H7 (cell line): ENCODE data around the gene ADAMTSL1. TPM values are rescaled to one million over a fixed set of nuclear protein-coding genes. Genes with fewer than 3 reads are reported as not detected.
A peak's percentile ranks its signal among the peaks of the same experiment; 100 is the strongest.

Experiments
- DNase-seq: peaks from one replicate; pipeline ENCODE4 v3.0.0; 2012
- H3K27me3 ChIP-seq: 2 replicates; pipeline ENCODE4 v1.6.0; 2011; ENCODE audit warnings: mild to moderate bottlenecking, low read length; ENCODE audit not compliant: control insufficient read depth, insufficient read depth
- H3K36me3 ChIP-seq: replicated peaks from 2 replicates; pipeline ENCODE4 v1.5.1; 2011; ENCODE audit warnings: low read length; ENCODE audit not compliant: control insufficient read depth, insufficient read depth
- H3K4me3 ChIP-seq: 2 replicates; pipeline ENCODE4 v1.5.1; 2011; ENCODE audit warnings: low read depth, mild to moderate bottlenecking, control low read depth, low read length, moderate library complexity; ENCODE audit not compliant: insufficient read depth
- total RNA-seq: library from RNA; depleted of rRNA; stranded (reverse); fragments of >200 nt; shearing (Covaris generic); gene quantifications from 2 replicates; pipeline ENCODE4 v1.2.3, GENCODE V29; 2014

ADAMTSL1 gene
- total RNA-seq, 1 experiment from 2014 or later: 1.8 TPM

DNA sequence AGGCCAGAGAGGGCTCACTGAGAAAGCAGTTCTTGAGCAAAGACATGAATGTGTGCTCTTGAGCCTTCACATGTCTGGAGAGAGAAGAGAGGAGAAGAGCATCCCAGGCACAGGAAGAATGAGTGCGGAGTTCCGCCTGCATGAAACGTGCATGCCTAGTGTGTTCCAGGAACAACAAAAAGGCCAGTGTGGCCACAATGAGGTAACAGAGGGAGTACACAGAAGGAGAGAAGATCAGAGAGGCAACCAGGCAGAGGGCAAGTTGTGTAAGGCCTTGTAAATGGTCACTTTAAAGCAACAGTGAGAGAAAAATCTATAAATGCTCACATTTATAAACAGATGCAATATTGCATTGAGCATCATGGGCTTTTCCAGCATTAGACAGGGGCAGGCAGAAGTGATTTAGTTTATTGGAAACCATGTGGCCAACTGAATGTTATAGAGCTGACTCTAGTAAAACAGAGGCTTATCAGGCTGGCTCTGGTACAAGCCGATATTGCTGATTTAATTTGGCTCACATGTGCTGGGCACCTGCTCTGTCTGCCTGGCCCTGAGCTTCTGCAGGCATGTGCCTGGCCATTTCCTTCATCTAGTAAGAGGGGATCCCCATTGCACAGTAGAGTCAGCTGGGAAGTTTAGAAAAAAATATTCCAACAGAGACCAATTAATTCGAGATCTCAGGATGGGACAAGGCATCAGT lies 373.8 kb downstream of the ADAMTSL1 start:
- no peak overlapping the region for H3K4me3 ChIP-seq
- no peaks in the 10 kb centered on the region for H3K36me3 ChIP-seq
- DNase-seq: no peak
- H3K27me3 ChIP-seq: no peaks in the 10 kb centered on the region

- H3K36me3 ChIP-seq: no peaks in the 10 kb centered on the region
- DNase-seq: no peak
Measured at GRCh38 chr9:18848657-18849056, 374.7 kb downstream of the ADAMTSL1 start.

GRCh38 chr9:18849270-18849669 lies 375.3 kb downstream of the ADAMTSL1 start:
- no peaks in the 10 kb centered on the region for H3K27me3 ChIP-seq
- no peaks in the 10 kb centered on the region for H3K36me3 ChIP-seq
- DNase-seq: no peak
- H3K4me3 ChIP-seq: no peak overlapping the region

More at GRCh38 chr9:18848657-18849056, 374.7 kb downstream of the ADAMTSL1 start:
- Histone ChIP-seq H3K27me3 (no peaks in the 10 kb centered on the region), H3K4me3 (no peak overlapping the region)

DNA sequence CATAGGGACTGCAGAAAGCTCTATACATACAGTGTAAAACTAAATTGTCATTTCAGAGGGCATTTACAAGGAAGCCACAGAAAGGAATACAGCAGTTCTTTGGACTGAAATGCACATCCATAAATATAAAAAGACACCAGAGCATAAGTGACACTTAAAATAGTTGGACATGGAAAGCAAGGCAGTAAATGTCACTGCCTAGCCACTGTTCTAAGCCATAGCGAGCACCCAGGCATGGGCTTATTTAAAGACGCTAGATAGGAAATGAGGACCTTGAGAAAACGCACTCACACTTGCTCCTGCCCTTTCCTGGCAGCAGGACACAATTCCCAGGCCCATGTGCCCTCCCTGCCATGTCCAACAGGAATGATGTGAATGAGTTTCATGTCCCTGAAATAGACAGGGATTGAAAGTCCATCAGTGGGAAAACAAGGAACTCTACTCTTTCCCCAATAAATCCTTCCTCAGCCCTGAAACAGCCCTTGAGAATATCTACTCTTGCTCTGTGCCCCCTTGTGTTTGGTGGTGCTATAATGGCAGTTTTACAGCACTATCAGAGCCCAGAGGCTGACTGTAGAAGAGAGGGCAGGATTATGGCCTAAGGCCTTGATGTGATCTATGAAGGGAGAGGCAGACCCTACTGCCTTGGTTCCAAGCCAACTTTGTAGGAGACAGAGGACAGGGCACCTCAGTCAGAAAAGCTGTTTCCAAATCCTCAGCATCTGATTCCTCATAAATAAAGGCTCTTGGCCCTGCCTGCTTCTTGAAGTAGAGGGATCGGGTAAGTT lies 376.1 kb downstream of the ADAMTSL1 start:
- no peak overlapping the region for H3K4me3 ChIP-seq
- no peaks in the 10 kb centered on the region for H3K36me3 ChIP-seq
- H3K27me3 ChIP-seq: no peaks in the 10 kb centered on the region
- no peak for DNase-seq

GRCh38 chr9:18851069-18851795 lies 377.3 kb downstream of the ADAMTSL1 start:
- Histone ChIP-seq H3K36me3 (no peaks in the 10 kb centered on the region), H3K4me3 (no peak overlapping the region), H3K27me3 (no peaks in the 10 kb centered on the region)
- DNase-seq: no peak

- H3K27me3 ChIP-seq: no peaks in the 10 kb centered on the region
- H3K36me3 ChIP-seq: no peaks in the 10 kb centered on the region
- DNase-seq: no peak
- H3K4me3 ChIP-seq: no peak overlapping the region
Measured at GRCh38 chr9:18855656-18856055, 381.7 kb downstream of the ADAMTSL1 start.

DNA sequence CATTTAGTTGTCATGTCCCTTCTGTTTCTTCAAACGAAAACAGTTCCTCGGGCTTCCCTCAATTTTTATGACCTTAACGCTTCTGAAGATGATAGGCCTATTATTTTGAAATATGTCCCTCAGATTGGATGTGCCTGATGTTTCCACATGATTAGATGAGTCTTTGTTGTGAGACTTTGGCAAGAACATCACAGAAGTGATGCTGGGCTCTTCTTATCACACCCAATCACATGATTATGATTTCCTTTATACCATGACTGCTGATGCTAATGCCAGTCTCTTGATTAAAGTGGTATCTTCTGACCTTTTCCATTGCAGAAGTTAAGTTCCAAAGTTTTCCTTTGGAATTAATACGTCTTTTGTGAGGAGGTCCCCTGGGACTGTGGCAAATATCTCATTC lies 383.4 kb downstream of the ADAMTSL1 start:
- no peak for DNase-seq
- H3K36me3 ChIP-seq: no peaks in the 10 kb centered on the region
- H3K27me3 ChIP-seq: no peaks in the 10 kb centered on the region
- H3K4me3 ChIP-seq: no peak overlapping the region

GRCh38 chr9:18857769-18858168 lies 383.8 kb downstream of the ADAMTSL1 start:
- no peak overlapping the region for H3K4me3 ChIP-seq
- no peaks in the 10 kb centered on the region for H3K27me3 ChIP-seq
- DNase-seq: no peak
- no peaks in the 10 kb centered on the region for H3K36me3 ChIP-seq

- Histone ChIP-seq H3K36me3 (no peaks in the 10 kb centered on the region), H3K27me3 (no peaks in the 10 kb centered on the region), H3K4me3 (no peak overlapping the region)
- DNase-seq: peak; percentile 44
Measured at GRCh38 chr9:18861609-18862544, 387.9 kb downstream of the ADAMTSL1 start.

GRCh38 chr9:18863791-18864190 lies 389.8 kb downstream of the ADAMTSL1 start:
- DNase-seq: no peak
- no peak overlapping the region for H3K4me3 ChIP-seq
- H3K36me3 ChIP-seq: no peaks in the 10 kb centered on the region
- no peaks in the 10 kb centered on the region for H3K27me3 ChIP-seq

DNA sequence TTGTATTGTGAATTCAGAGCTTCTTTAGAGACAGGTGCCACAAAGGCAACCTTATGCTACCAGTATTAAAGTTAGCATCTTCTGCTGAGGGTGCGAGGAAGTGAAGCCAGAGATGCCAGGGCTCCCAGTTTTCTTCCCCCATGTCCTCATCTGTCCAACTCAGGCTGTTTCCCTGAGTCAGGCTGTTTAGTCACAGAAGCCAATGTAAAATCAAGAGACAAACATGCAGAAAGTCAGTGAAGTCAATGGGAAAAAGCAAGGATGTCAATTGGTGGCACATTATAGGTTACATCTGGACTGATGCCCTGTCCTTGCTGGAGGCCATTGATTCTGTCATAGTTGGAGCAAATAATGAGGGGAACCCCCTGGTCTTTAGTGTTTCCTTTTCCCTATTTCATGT lies 390.6 kb downstream of the ADAMTSL1 start:
- H3K4me3 ChIP-seq: no peak overlapping the region
- H3K36me3 ChIP-seq: no peaks in the 10 kb centered on the region
- DNase-seq: no peak
- no peaks in the 10 kb centered on the region for H3K27me3 ChIP-seq

GRCh38 chr9:18865542-18865941 lies 391.6 kb downstream of the ADAMTSL1 start:
- H3K27me3 ChIP-seq: no peaks in the 10 kb centered on the region
- no peak overlapping the region for H3K4me3 ChIP-seq
- H3K36me3 ChIP-seq: no peaks in the 10 kb centered on the region
- DNase-seq: no peak

DNA sequence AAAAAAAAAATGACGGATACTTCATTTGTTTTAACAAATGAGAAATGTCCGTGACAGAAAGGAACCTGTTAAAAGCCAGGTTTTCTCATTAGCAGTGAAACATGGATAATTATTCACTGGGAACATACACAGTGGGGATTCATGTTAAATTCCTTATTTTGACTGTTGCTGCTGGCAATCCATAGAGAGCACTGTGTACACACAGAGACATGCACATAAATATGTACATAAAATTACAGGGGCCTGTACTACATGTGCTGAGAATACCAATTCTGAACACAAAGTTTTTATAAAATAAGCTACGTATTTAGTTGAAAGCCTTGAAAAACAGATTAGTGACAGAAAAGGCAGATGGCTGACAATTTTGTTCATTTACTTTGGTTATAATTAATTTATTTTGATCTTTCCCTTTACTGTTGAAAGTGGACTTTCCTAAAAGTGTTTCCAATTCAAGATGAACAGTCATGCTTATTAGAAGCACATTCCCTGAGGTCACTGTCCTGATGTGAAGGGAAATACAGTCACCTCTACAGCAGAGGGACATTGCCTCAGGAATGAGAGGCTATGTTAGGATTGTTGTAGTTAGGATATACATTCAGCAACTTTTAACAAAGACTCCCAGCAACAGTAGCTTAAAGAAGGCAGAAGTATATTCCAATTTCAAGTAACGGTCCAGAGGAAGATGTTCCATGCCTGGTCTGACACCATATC lies 392.3 kb downstream of the ADAMTSL1 start:
- Histone ChIP-seq H3K27me3 (no peaks in the 10 kb centered on the region), H3K36me3 (no peaks in the 10 kb centered on the region), H3K4me3 (no peak overlapping the region)
- no peak for DNase-seq
